Measurements from ENCODE around the gene SYNDIG1.

SYNDIG1 gene

GRCh38 chr20:24572140-24572539 is 102.7 kb downstream of the SYNDIG1 start:
- no peak for DNase-seq

GRCh38 chr20:24572862-24573261 is 103.4 kb downstream of the SYNDIG1 start:
- no peak for DNase-seq

GRCh38 chr20:24573557-24573956 is 104.1 kb downstream of the SYNDIG1 start:
- no peak for DNase-seq

DNA sequence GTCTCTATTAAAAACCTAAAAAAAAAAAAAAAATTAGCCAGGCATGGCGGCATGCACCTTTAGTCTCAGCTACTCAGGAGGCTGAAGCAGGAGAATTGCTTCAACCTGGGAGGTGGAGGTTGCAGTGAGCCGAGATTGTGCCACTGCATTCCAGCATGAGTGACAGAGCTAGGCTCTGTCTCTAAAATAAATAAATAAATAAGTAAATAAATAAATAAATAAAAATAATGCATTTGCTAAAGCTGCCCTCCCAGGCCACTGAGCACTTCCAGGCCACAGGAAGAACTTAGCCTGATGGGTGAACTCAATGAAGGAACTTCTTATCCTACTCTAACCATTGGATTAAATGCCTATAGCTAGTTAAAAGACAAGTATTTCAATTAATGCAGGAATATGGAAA is 104.9 kb downstream of the SYNDIG1 start:
- no peak for DNase-seq

DNA sequence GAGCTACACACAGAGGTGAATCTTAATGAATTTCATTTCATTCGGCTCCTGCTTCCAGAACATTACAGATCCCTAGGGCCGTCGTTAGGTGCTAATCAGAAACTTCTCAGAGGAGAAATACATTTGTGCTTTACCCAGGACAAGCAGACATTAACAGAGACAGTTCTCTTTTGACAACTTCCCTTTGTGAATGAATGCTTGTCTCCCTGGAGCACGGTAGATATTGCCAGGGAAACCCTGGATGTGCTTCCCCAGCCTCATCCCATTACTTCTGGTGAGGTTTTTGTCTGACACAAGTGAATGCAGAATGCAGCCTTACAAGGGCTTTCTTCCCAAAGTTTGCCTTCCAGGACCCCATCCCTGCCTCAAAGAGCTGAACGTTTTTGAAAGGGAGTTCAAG is 105.4 kb downstream of the SYNDIG1 start:
- DNase-seq: no peak

- no peak for DNase-seq
Measured at GRCh38 chr20:24575811-24576210, 106.4 kb downstream of the SYNDIG1 start.

- DNase-seq: no peak
Measured at GRCh38 chr20:24576447-24576846, 107.0 kb downstream of the SYNDIG1 start.

DNA sequence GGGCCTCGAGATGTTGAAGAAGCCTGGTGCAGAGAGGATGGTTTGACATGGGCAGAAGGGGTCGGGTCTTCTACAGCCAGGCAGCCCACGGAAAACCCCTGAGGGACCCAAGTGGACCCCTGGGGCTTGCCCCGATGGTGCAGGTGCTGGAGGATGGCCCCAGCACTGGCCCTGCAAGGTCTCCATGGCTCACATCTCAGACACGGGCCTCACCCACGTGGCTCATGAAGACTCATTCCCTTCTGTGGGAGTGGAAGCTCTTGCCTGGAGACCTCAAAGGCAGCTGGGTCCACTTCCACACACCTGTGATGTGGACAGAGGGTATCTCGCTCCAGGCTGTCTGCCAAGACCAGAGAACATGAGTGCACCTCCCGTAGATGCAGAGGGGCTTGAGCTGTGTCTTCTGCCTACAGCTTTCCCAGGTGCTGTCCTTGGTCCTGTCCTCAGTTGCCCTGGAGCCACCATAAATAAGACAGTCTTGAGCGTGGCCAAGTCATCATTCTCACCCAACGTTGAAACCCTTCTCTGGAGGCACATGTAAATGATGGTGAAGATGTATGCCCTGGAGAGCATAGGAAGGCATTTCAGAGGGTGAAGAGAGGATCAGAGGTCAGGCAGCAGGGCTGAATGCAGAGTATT is 108.0 kb downstream of the SYNDIG1 start:
- DNase-seq: no peak

DNA sequence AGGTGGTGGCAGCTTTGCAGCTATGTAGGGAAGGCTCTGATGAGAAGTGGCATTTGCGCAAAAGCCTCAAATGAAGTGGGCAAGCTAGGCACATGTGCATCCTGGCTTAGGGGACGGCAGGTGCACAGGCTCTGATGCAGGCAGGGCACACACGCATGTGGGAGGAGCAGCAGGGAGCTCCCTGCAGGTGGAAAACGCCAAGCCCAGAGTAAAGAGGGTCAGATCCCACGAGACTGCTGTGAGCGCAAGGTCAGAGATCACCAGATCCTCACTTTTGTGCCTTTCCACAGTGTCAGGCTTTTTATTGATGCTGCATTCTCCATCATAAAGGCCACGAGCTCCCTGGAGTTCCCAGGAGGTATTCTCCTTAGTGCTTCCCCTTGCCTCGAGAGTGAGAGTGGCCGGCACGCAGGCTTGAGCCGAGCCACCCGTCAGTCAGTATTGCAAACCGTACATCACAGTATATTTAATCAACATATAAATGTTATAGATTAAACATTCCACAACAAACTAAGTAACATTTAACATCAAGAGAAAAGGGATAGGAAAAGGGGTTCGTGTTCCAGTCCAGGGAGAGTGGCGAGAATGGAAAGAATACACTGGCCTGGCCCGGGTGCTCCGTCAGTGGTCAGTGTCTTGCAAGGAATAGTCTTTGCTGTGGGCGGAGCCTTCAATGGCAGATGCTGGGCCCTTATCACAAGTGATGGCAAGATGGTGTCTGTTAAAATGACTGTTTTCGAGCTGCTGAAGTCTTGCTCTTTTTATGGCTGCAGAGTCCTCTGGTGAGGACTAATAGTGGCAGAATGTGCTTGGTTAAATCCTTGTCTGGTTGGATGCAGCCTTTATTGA is 109.4 kb downstream of the SYNDIG1 start:
- no peak for DNase-seq

DNA sequence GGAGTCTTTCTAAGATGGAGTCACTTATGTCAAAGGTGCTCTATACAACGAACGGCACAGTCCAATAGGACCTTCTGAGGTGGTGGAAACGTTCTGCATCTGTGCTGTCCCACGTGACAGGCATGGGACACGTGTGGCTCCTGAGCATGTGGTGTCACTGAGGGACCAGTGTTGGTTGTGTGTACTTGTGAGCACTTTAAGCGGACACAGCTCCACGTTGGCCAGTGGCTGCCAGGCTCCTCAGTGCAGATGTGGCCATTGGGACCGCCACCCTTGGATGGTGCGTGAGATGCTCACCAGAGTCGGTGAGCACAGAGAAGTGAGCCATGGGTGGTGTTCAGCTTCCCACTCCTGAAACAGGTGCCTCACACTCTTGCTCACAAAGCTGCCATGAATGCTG is 110.0 kb downstream of the SYNDIG1 start:
- DNase-seq: no peak

DNA sequence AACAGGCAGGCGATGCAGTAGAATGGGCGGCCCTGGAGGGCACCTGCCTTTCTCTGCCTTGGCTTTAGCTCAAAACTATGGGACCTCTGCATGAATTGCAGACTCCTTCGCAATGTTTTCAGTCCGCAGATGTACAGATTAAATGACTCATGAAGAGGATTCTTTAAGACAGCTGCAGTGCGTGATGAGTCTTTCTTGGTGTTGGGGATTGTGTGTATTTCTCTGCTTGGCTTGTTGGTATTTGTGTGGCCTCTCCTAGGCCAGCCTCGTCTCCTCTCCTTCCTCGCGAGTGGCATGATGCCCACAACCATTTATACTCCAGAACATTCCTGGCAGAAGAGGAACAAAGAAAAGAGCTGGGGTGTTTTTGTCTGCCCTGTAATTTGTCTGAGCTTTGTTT is 110.6 kb downstream of the SYNDIG1 start:
- no peak for DNase-seq

- DNase-seq: no peak
Measured at GRCh38 chr20:24580855-24581254, 111.4 kb downstream of the SYNDIG1 start.

- DNase-seq: no peak
Measured at GRCh38 chr20:24581443-24582170, 112.2 kb downstream of the SYNDIG1 start.

DNA sequence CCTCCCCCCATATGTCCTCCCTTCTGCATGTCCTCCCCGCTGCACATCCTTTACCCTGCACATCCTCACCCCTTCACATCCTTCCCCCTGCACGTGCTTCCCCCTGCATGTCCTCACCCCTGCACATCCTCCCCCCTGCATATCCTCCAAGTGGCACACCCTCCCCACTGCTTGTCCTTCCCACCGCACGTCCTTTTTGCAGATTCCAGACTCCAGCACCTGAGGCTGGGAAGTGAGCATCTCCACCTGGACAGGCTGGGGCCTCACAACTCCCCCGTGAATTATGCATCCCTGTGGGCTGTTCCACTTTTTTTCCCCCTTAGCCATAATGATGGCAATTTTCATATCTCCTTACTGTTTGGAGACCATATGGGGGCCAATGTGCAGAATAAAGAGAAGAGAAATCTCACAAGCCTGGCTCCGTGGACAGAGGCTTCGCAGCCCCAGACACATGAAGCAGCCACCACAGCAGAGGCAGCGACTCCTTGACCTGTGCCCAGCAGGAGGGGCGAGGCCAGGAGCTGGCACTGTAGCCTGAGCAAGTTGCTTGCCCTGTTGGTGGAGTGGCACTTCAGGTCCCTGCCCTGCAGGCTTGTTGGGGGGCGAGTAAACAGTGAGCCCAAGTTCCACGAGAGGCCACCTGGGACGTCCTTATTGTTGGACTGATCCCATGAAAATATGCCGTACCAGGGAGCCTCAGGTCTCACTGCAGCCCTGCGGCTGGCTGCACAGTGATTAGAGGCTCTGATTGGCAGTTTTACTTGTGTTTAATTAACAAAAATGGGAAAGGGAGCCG is 113.1 kb downstream of the SYNDIG1 start:
- no peak for DNase-seq

DNA sequence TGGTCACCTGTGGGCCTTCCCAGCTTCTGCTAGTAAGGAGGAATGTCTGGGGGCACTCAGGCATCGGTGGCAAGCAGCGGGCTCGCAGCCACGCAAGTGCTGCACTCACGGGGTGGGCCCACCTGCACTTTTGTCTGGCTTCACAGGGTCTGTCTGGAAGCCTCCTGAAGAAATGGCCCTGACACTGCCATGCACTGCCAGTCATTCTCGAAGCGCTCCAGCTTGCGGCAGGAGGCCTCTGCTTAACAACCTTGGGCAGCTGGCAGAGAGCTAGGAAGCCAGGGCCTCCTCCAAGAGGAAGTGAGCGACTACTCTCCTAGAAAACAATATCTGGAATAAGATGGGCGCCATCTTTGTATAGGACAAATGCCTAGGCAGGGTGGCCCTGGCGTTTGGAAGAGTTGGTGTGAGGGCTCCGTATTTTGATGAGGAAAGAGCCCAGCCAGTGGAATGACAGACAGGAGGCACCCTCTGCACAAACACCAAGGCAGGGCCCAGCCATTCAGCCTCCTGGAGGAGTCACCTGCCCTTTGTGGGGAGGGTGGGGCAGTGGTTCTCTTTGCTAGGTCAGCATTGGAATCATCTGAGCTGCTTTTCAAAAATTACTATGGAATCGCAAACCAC is 113.9 kb downstream of the SYNDIG1 start:
- DNase-seq: no peak

- no peak for DNase-seq
Measured at GRCh38 chr20:24584078-24584477, 114.6 kb downstream of the SYNDIG1 start.

DNA sequence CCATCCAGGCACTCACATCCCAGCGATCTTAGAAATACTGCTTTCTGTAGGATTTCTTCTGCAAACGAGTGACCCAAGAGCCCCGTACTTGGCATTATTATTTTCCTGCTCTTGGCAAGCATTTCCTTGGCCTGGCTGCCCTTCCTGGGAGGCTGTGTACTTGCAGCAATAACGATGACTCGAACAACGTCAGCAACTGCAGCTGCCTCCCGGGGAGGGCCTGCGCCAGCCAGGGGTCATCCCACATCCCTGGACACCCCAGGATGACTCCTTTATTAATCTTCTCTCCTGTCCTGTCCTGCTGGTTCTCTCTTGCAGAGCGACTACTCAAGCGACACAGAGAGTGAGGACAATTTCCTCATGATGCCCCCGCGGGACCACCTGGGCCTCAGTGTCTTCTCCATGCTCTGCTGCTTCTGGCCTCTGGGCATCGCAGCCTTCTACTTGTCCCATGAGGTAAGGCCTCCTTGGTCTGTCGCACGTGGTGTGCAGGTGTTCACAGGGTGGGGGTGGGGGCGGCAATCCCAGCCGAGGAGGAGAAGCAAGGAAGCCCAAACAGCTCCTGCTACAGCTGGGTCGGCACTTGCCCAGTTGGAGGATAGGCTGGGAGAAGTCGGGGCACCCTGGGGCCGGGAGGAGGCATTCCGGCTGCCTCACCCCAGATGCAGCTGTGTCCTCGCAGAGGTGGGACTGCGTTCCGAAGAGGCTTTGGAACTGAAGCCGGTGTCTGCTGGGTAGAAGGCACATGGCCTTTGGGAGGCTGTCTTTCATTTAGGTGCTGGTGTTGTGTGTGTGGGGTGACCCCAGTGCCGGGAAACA is 115.3 kb downstream of the SYNDIG1 start:
- DNase-seq: no peak

DNA sequence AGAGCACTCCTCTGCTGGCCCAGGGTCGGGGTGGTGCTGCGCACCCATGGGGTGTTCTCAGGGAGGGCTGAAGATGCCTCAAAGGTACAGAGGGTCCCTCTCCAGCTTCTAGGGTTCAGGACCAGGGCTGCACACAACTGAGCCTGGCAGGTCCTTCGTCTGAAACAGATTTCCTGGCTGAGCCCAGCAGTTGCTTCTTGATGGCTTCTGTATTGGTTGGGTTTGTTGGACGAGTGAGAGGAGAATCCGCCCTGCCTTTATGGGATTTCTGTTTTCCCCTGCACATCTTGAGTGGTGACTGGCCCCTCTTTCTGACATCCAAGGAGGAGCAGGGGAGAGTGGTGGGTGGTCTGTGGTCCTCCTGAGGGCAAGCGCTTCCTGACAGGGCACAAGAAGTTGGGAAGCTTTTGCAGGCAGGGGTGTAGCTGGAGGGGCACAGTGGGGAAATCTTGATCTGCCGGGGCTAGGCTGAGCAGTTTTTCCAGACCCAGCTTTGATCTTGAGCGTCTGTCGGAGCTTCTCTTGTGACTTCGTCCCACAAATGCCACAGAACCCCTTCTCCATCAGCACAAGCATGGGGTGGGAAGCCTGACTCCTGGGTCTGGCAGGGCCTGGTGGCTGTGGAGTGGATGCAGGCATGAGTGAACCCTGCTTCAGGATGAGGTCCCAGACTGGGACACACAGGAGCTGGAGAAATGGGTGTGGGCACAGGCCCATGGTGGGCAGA is 116.5 kb downstream of the SYNDIG1 start:
- DNase-seq: no peak

DNA sequence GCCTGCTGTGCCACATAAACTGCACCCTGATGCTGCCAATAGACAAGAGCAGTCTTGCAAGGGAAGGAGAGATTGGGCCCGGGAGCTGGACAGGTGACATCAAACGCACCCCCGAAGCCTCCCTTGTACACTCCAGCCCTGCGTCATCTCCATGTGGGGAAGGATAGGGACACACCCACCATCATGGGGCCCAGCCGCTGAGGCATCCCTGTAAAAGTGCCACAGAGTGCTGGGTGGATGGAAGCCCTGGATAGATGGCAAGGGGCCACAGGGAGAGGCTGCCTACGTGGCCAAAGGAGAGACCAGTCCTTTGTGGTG is 117.1 kb downstream of the SYNDIG1 start:
- no peak for DNase-seq

- no peak for DNase-seq
Measured at GRCh38 chr20:24587384-24588046, 118.1 kb downstream of the SYNDIG1 start.

All from GOT3 (cell line).